ENCODE measurements around the gene KRT16. TPM values are rescaled to one million over a fixed set of nuclear protein-coding genes. Genes with fewer than 3 reads are reported as not detected.

Gene KRT16
- total RNA-seq, 6 donors from 2014 or later: not detected

GRCh38 chr17:41580687-41581365 is 31.7 kb downstream of the KRT16 start:
- H3K27me3 ChIP-seq: no peaks in the 10 kb centered on the region
- peaks cover 0 to 3% (median 0%) of the 10 kb centered on the region in 4 donors for H3K4me1 ChIP-seq
- H3K4me3 ChIP-seq: no peak overlapping the region
- TF ChIP-seq POLR2A (IDR thresholded peaks at IDR 0.05) (no peak), POLR2AphosphoS5 (IDR thresholded peaks at IDR 0.05) (no peak), EP300 (IDR thresholded peaks at IDR 0.05) (no peak), CTCF (IDR thresholded peaks at IDR 0.05) (no peak)
- no peaks in the 10 kb centered on the region for H3K9me3 ChIP-seq
- 21 to 33% methylated on average over 1 of the region's 1 CpG for WGBS, 2 donors
- DNase-seq (no peak), ATAC-seq (ENCODE audit: low FRiP score in 2 of 2) (no peak)
- no peaks in the 10 kb centered on the region for H3K36me3 ChIP-seq
- no peak overlapping the region for H3K27ac ChIP-seq

GRCh38 chr17:41580244-41580575 is 32.4 kb downstream of the KRT16 start:
- H3K27ac ChIP-seq: no peak overlapping the region
- ATAC-seq (ENCODE audit: low FRiP score in 2 of 2) (no peak), DNase-seq (no peak)
- H3K9me3 ChIP-seq: no peaks in the 10 kb centered on the region
- no peak overlapping the region for H3K4me3 ChIP-seq
- H3K36me3 ChIP-seq: no peaks in the 10 kb centered on the region
- no peaks in the 10 kb centered on the region for H3K27me3 ChIP-seq
- 81 to 82% methylated on average over 2 of the region's 2 CpGs for WGBS, 2 donors
- peaks cover 0 to 3% (median 0%) of the 10 kb centered on the region in 4 donors for H3K4me1 ChIP-seq
- TF ChIP-seq POLR2A (IDR thresholded peaks at IDR 0.05): no peak
- TF ChIP-seq POLR2AphosphoS5 (IDR thresholded peaks at IDR 0.05): no peak
- no peak for TF ChIP-seq EP300 (IDR thresholded peaks at IDR 0.05)
- TF ChIP-seq CTCF (IDR thresholded peaks at IDR 0.05): no peak

GRCh38 chr17:41579484-41580243 is 32.9 kb downstream of the KRT16 start:
- peak in 1 of 2 donors; percentile 84 for DNase-seq
- H3K27ac ChIP-seq: no peak overlapping the region
- TF ChIP-seq POLR2A (IDR thresholded peaks at IDR 0.05): no peak
- TF ChIP-seq CTCF (IDR thresholded peaks at IDR 0.05): peak; percentile 73 to 87 (median 80)
- no peak for TF ChIP-seq POLR2AphosphoS5 (IDR thresholded peaks at IDR 0.05)
- no peak for TF ChIP-seq EP300 (IDR thresholded peaks at IDR 0.05)
- peaks cover 0 to 3% (median 0%) of the 10 kb centered on the region in 4 donors for H3K4me1 ChIP-seq
- no peaks in the 10 kb centered on the region for H3K36me3 ChIP-seq
- WGBS, 2 donors: 47% methylated on average over 16 to 18 of the region's 18 CpGs
- peak; percentile 88 to 90 for ATAC-seq (ENCODE audit: low FRiP score in 2 of 2)
- H3K9me3 ChIP-seq: no peaks in the 10 kb centered on the region
- no peak overlapping the region for H3K4me3 ChIP-seq
- no peaks in the 10 kb centered on the region for H3K27me3 ChIP-seq

GRCh38 chr17:41578971-41579370 is 33.6 kb downstream of the KRT16 start:
- no peak overlapping the region for H3K4me3 ChIP-seq
- 62 to 73% methylated on average over 5 of the region's 5 CpGs for WGBS, 2 donors
- no peaks in the 10 kb centered on the region for H3K36me3 ChIP-seq
- TF ChIP-seq POLR2AphosphoS5 (IDR thresholded peaks at IDR 0.05) (no peak), POLR2A (IDR thresholded peaks at IDR 0.05) (no peak), EP300 (IDR thresholded peaks at IDR 0.05) (no peak), CTCF (IDR thresholded peaks at IDR 0.05) (no peak)
- DNase-seq: no peak
- peaks cover 0 to 3% (median 0%) of the 10 kb centered on the region in 4 donors for H3K4me1 ChIP-seq
- no peaks in the 10 kb centered on the region for H3K9me3 ChIP-seq
- H3K27ac ChIP-seq: no peak overlapping the region
- no peaks in the 10 kb centered on the region for H3K27me3 ChIP-seq
- no peak for ATAC-seq (ENCODE audit: low FRiP score in 2 of 2)
